LNCAP (cell line): Measurements from ENCODE around the gene LNX1.
A peak's percentile ranks its signal among the peaks of the same experiment; 100 is the strongest.

ENCODE experiments used
- CTCF ChIP-seq: fragments of 450-650 bp; IDR thresholded peaks from 2 replicates; pipeline ENCODE4 v1.5.1; 2017; ENCODE audit warnings: mild to moderate bottlenecking

LNX1 gene

GRCh38 chr4:53490965-53491622, 100.2 kb downstream of the LNX1 start:
- TF ChIP-seq CTCF = peak; percentile 88

GRCh38 chr4:53490161-53490956, 100.9 kb downstream of the LNX1 start:
- no peak for TF ChIP-seq CTCF

- TF ChIP-seq CTCF = no peak
Measured at GRCh38 chr4:53489279-53489889, 101.9 kb downstream of the LNX1 start.

DNA sequence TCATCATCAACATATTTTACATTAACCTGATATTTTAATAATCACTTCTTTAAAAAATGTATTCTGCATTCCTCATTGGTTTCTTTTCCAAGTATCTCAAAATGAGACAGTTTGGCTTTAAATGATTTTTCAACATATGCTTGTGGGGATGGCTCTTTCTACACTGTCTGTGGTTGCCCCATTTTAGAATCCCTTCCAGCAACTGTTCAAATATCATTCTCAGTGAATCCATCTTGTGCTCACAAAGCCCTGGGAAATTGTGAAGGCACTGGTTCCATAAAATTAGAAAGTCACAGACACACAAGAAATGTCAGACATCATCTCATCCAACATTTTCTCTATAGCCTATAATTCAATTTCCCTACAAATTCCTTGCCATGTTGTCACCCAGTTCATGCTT, 103.5 kb downstream of the LNX1 start:
- no peak for TF ChIP-seq CTCF

- no peak for TF ChIP-seq CTCF
Measured at GRCh38 chr4:53485658-53486040, 105.6 kb downstream of the LNX1 start.

DNA sequence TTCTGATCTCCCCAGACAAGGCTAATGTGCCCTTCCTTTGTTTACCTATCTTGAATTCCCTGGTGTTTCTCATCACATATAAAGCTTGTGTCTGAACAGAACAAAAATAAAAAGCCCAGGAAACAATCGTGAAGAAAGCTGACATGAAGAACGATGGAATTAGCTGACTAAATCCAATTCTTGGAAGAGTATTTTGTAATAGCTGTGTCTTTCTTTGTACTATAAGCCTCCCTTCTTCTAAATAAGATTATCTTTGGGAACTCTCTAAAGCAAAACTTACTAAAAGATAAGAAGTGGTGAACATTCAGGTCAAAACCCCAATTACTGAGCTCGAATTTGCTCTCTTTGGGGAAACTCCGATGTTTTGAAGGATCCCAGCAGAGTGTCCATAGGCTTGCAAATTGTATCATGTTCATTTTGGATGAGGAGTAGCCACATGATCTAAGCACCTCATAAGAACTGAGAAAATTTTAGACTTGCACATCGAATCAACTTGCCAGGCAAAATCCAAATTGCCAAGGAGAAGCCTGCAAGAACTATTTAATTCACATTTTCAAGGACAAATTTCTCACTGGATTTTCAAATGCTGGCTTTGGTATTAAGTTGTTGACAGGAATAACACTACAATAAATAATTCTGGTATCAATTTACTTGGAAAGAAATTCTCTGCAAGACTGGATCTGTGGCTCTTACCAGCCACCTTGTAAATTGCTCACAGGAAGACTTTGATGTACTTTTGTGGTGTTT, 106.2 kb downstream of the LNX1 start:
- no peak for TF ChIP-seq CTCF

DNA sequence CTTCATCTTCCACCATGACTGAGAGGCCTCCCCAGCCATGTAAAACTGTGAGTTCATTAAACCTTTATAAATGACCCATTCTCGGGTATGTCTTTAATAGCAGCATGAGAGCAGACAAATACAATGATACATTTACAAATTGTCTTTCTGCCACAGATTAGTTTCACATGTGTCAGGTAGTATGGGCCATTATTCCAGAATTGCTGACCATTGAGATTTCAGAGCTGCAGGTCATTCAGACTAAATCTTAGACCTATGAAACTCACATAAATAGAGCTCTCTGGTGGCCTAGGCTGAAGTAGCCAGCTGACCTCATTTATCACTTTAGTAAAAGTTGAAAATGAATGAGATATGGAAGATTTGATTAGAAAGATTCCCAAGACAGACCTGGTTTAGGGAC, 108.0 kb downstream of the LNX1 start:
- no peak for TF ChIP-seq CTCF
